HL-60/S4 treated with phorbol 12-myristate 13-acetate at 8.2 ng/mL for 4 days and 3 days (cell line): Measurements from ENCODE around the gene ATP6V1B1.

Experiments used
- in situ Hi-C: fragments of 300-500 bp; cut with MboI; formaldehyde crosslinking; loops from 2 replicates; pipeline ENCODE4 v1.15.0; 2022; ENCODE audit warnings: low sequenced_read_pairs

The ATP6V1B1 gene

GRCh38 chr2:70942396-70943204 is 6.9 kb downstream of the ATP6V1B1 start:
- in situ Hi-C loops, result loop anchor here (25.0 kb wide), 2 partner anchors 155 to 280 kb away; partner anchors contain the start of gene FIGLA

- in situ Hi-C loops, result loop anchor here (25.0 kb wide), 2 partner anchors 156 to 281 kb away; partner anchors contain the start of gene FIGLA
Observed at GRCh38 chr2:70943205-70943871, 7.6 kb downstream of the ATP6V1B1 start.

GRCh38 chr2:70944111-70944690 is 8.5 kb downstream of the ATP6V1B1 start:
- in situ Hi-C loops, result loop anchor here (25.0 kb wide), 2 partner anchors 157 to 282 kb away; partner anchors contain the start of gene FIGLA

- in situ Hi-C loops, result loop anchor here (25.0 kb wide), 2 partner anchors 160 to 285 kb away; partner anchors contain the start of gene FIGLA
Observed at GRCh38 chr2:70946832-70947442, 11.2 kb downstream of the ATP6V1B1 start.

- in situ Hi-C loops, result loop anchor here (25.0 kb wide), 2 partner anchors 160 to 285 kb away; partner anchors contain the start of gene FIGLA
Observed at GRCh38 chr2:70947556-70948184, 12.0 kb downstream of the ATP6V1B1 start.

- in situ Hi-C loops, result loop anchor here (25.0 kb wide), 2 partner anchors 161 to 286 kb away; partner anchors contain the start of gene FIGLA
Observed at GRCh38 chr2:70948337-70949003, 12.8 kb downstream of the ATP6V1B1 start.

GRCh38 chr2:70949086-70949485 is 13.4 kb downstream of the ATP6V1B1 start:
- in situ Hi-C loops, result loop anchor here (25.0 kb wide), 2 partner anchors 162 to 287 kb away; partner anchors contain the start of gene FIGLA

- in situ Hi-C loops, result no loop called here
Observed at GRCh38 chr2:70954886-70955285, 19.2 kb downstream of the ATP6V1B1 start.

- in situ Hi-C loops, result no loop called here
Observed at GRCh38 chr2:70956141-70956540, 20.4 kb downstream of the ATP6V1B1 start.

- in situ Hi-C loops, result no loop called here
Observed at GRCh38 chr2:70957798-70958197, 22.1 kb downstream of the ATP6V1B1 start.

GRCh38 chr2:70958759-70959158 is 23.1 kb downstream of the ATP6V1B1 start:
- in situ Hi-C loops, result no loop called here

- in situ Hi-C loops, result no loop called here
Observed at GRCh38 chr2:70959271-70959761, 23.6 kb downstream of the ATP6V1B1 start.

GRCh38 chr2:70959851-70960832 is 24.4 kb downstream of the ATP6V1B1 start:
- in situ Hi-C loops, result no loop called here

- in situ Hi-C loops, result no loop called here
Observed at GRCh38 chr2:70960833-70961647, 25.3 kb downstream of the ATP6V1B1 start.

- in situ Hi-C loops, result no loop called here
Observed at GRCh38 chr2:70961648-70961994, 25.9 kb downstream of the ATP6V1B1 start.

GRCh38 chr2:70962211-70962884 is 26.6 kb downstream of the ATP6V1B1 start:
- in situ Hi-C loops, result no loop called here
